ENCODE measurements around the gene ST8SIA4.

Gene ST8SIA4

DNA sequence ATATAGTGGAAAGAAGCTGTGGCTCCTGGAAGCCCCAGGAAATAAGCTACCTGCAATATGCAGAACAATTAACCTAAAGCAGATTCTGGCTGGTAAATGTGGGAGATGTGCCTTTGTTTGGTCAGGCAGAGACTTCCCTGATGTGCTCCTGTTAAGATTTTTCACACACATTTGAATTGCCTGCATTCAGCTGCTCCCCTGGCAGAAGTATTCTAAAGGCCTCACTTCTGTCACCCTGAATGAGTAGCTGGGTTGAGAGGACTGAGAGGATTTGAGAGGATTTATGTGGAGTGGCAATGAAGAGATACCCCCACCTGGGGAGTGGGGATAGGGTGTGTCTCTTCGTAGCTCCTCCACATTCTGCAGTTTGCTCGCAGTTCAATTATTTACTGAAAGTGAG, 130.5 kb downstream of the ST8SIA4 start:
- no peak overlapping the region for H3K9ac ChIP-seq (ENCODE audit: low read depth, low read length)
- peaks cover 13% of the 10 kb centered on the region for H3K4me1 ChIP-seq (ENCODE audit: control insufficient read depth, insufficient read depth, low read length)
- H3K4me3 ChIP-seq (ENCODE audit: low read length), result no peak overlapping the region
- H3K9me3 ChIP-seq (replicated peaks; ENCODE audit: low read length), result no peaks in the 10 kb centered on the region
- H3K27me3 ChIP-seq (ENCODE audit: control insufficient read depth, insufficient read depth, low read length), result no peaks in the 10 kb centered on the region
- no peaks in the 10 kb centered on the region for H3K36me3 ChIP-seq (ENCODE audit: insufficient read depth, low read length)
- H3K4me2 ChIP-seq (ENCODE audit: low read length), result no peak overlapping the region

DNA sequence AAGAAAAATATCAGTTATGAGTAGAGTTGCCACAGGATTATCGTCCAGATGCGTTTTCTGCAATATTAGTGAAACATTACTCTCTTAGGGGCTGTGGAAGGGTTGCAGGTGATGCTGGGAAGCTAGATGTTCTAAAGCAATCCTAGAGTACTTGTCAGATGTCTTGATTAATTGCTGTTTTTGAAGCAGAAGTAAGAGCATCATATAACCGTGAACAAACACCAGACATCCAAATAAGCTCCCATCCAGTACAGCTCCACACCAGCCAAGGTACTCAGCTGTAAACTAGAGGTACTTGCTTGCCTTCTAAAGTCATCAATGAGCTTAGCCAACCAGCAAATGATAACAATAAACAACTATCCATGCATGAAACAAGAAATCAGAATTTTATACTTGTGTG, 131.1 kb downstream of the ST8SIA4 start:
- H3K27me3 ChIP-seq (ENCODE audit: control insufficient read depth, insufficient read depth, low read length), result no peaks in the 10 kb centered on the region
- no peak overlapping the region for H3K9ac ChIP-seq (ENCODE audit: low read depth, low read length)
- H3K36me3 ChIP-seq (ENCODE audit: insufficient read depth, low read length), result no peaks in the 10 kb centered on the region
- H3K4me3 ChIP-seq (ENCODE audit: low read length), result no peak overlapping the region
- H3K4me2 ChIP-seq (ENCODE audit: low read length), result no peak overlapping the region
- H3K9me3 ChIP-seq (replicated peaks; ENCODE audit: low read length), result no peaks in the 10 kb centered on the region
- H3K4me1 ChIP-seq (ENCODE audit: control insufficient read depth, insufficient read depth, low read length), result peaks cover 8% of the 10 kb centered on the region

DNA sequence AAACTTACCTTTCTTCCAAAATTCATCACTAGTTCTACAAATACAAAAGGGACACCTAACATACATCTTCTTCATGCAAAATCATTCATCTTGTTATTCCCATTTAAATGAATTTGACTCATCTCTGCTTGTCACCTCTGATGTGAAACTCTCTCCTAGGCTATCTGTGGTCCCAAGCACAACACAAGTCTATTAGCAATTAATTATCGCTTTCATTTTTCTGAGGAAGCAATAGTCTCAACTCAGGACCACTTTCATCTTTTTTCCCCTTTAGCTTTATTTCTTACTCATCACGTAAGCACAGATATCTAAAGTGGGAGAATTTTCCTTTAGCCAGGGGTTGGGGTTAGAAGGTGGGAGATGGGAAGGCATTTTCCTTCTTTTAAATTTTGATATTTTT, 131.9 kb downstream of the ST8SIA4 start:
- no peaks in the 10 kb centered on the region for H3K36me3 ChIP-seq (ENCODE audit: insufficient read depth, low read length)
- H3K4me2 ChIP-seq (ENCODE audit: low read length), result no peak overlapping the region
- H3K9ac ChIP-seq (ENCODE audit: low read depth, low read length), result no peak overlapping the region
- no peak overlapping the region for H3K4me3 ChIP-seq (ENCODE audit: low read length)
- no peaks in the 10 kb centered on the region for H3K9me3 ChIP-seq (replicated peaks; ENCODE audit: low read length)
- no peaks in the 10 kb centered on the region for H3K27me3 ChIP-seq (ENCODE audit: control insufficient read depth, insufficient read depth, low read length)
- peaks cover under 1% of the 10 kb centered on the region for H3K4me1 ChIP-seq (ENCODE audit: control insufficient read depth, insufficient read depth, low read length)

DNA sequence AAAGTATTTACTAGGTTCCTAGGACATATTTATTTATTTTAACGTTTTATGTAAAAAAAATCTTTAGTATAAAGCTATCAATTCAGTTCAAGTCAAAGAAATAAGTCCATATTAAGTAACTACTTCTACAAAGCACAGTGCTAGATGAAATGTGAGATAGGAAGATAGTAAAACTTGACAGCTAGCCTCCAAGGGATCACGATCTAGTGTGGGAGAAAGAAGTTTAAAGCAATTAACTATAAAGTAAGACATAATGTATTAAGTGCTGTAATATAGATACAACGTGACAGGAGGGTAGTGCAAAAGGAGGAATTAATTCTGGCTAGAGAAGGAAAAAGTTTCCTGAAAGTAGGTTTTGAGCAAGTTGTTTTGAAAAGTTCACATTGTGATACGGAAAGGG, 134.9 kb downstream of the ST8SIA4 start:
- H3K27me3 ChIP-seq (ENCODE audit: control insufficient read depth, insufficient read depth, low read length), result no peaks in the 10 kb centered on the region
- H3K36me3 ChIP-seq (ENCODE audit: insufficient read depth, low read length), result no peaks in the 10 kb centered on the region
- no peaks in the 10 kb centered on the region for H3K9me3 ChIP-seq (replicated peaks; ENCODE audit: low read length)
- no peak overlapping the region for H3K4me2 ChIP-seq (ENCODE audit: low read length)
- H3K4me1 ChIP-seq (ENCODE audit: control insufficient read depth, insufficient read depth, low read length), result no peaks in the 10 kb centered on the region
- H3K9ac ChIP-seq (ENCODE audit: low read depth, low read length), result no peak overlapping the region
- H3K4me3 ChIP-seq (ENCODE audit: low read length), result no peak overlapping the region

DNA sequence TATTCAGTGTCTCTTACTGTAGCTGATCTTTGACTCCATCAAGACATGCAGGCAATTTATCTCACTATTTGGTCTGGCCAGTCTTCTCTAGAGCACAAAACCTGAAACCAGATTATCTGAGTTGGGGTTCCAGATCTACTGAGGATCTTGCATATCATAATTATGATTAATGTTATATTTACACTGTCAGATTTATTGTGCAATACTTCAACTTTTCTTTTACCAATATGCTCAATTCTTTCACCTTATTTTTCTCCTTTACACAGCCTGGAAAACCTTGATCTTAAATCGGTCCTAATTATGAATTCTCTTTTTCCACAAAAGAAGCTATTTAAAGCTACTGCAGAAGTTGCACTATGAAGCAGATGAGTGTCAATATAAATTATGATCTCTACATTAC, 140.1 kb downstream of the ST8SIA4 start:
- H3K9me3 ChIP-seq (replicated peaks; ENCODE audit: low read length), result no peaks in the 10 kb centered on the region

DNA sequence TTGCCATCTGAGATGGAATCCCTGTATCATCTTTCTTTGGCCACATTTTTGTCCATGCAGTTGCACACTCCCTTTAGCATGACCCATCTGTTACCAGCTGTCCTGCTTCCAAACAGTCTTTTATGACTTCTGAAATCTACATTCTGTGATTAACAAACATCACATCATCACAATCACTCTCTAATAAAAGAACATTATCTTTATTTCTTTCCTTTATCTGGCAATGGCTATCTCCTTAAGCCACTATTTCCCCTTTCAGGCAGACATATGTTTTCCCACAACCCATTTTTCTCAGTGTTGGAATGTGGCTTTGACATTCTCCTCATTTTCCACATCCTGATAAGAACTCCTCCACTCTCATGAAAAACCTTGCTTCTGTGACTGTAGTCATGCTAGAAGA, 141.0 kb downstream of the ST8SIA4 start:
- H3K9ac ChIP-seq (ENCODE audit: low read depth, low read length), result no peak overlapping the region
- H3K36me3 ChIP-seq (ENCODE audit: insufficient read depth, low read length), result no peaks in the 10 kb centered on the region
- no peaks in the 10 kb centered on the region for H3K9me3 ChIP-seq (replicated peaks; ENCODE audit: low read length)
- no peaks in the 10 kb centered on the region for H3K27me3 ChIP-seq (ENCODE audit: control insufficient read depth, insufficient read depth, low read length)
- H3K4me2 ChIP-seq (ENCODE audit: low read length), result no peak overlapping the region
- H3K4me3 ChIP-seq (ENCODE audit: low read length), result no peak overlapping the region
- H3K4me1 ChIP-seq (ENCODE audit: control insufficient read depth, insufficient read depth, low read length), result peaks cover 19% of the 10 kb centered on the region

More for the DNA sequence above, 140.1 kb downstream of the ST8SIA4 start:
- no peak overlapping the region for H3K4me3 ChIP-seq (ENCODE audit: low read length)
- H3K27me3 ChIP-seq (ENCODE audit: control insufficient read depth, insufficient read depth, low read length), result no peaks in the 10 kb centered on the region
- H3K4me2 ChIP-seq (ENCODE audit: low read length), result no peak overlapping the region
- no peaks in the 10 kb centered on the region for H3K36me3 ChIP-seq (ENCODE audit: insufficient read depth, low read length)
- H3K9ac ChIP-seq (ENCODE audit: low read depth, low read length), result no peak overlapping the region
- H3K4me1 ChIP-seq (ENCODE audit: control insufficient read depth, insufficient read depth, low read length), result peaks cover 19% of the 10 kb centered on the region

DNA sequence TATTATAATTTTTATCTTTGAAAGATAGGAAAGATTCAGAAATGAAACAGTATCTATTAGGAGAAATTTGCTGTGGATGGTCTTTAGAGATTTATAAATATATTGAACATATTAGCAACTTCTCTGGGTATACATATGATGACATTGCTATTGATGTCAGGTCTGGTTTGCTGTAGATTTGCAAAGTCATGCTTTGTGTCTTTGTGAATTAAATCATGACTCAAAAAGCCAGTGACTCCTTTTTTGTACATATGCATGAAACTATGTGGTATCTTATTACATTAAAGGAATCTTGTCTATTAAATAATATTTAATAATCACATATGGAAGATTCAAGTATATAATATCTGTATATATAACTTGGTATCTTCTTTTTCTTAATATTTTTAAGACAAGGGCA, 141.9 kb downstream of the ST8SIA4 start:
- H3K4me2 ChIP-seq (ENCODE audit: low read length), result no peak overlapping the region
- H3K9ac ChIP-seq (ENCODE audit: low read depth, low read length), result peak overlapping the region; percentile 31
- H3K4me3 ChIP-seq (ENCODE audit: low read length), result no peak overlapping the region
- no peaks in the 10 kb centered on the region for H3K36me3 ChIP-seq (ENCODE audit: insufficient read depth, low read length)
- H3K9me3 ChIP-seq (replicated peaks; ENCODE audit: low read length), result no peaks in the 10 kb centered on the region
- H3K27me3 ChIP-seq (ENCODE audit: control insufficient read depth, insufficient read depth, low read length), result no peaks in the 10 kb centered on the region
- H3K4me1 ChIP-seq (ENCODE audit: control insufficient read depth, insufficient read depth, low read length), result peaks cover 19% of the 10 kb centered on the region

DNA sequence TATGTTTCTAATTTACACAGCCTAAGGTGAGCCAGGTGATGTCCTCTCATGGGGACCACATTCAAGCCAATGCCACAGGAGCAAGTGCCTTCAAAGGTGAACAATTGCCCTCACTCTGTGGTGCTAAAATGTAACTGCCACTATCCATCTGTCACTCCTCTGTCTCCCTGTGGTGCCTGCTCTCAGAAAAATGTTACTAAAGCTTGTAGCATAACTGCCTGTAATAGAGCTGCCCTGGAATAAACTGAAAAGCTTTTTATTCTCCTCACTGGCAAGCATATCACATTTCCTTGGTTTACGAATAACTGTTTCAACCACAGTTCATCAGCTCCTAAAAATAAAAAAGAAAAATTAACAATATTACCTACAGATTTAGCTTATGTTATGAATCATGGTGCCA, 142.4 kb downstream of the ST8SIA4 start:
- Histone ChIP-seq H3K9ac (ENCODE audit: low read depth, low read length) (peak overlapping the region; percentile 31), H3K36me3 (ENCODE audit: insufficient read depth, low read length) (no peaks in the 10 kb centered on the region), H3K4me2 (ENCODE audit: low read length) (no peak overlapping the region), H3K27me3 (ENCODE audit: control insufficient read depth, insufficient read depth, low read length) (no peaks in the 10 kb centered on the region), H3K4me3 (ENCODE audit: low read length) (no peak overlapping the region), H3K9me3 (replicated peaks; ENCODE audit: low read length) (no peaks in the 10 kb centered on the region), H3K4me1 (ENCODE audit: control insufficient read depth, insufficient read depth, low read length) (peaks cover 19% of the 10 kb centered on the region)

DNA sequence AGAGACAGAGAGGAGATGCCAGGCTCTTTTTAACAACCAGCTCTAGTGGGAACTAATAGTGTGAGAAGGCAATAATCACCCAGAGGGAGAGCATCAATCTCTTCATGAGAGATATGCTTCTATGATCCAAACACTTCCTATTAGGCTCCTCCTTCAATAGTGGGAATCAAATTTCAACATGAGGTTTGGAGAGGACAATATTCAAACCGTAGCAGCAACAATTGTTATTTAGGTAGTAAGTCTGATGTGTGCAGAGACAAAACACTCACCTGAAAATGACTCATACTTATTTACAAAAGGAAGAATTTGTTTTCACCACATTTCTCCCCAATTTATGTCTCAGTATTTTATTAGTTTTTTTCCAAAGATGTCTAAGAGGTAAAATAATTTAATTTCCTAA, 144.3 kb downstream of the ST8SIA4 start:
- H3K27me3 ChIP-seq (ENCODE audit: control insufficient read depth, insufficient read depth, low read length), result no peaks in the 10 kb centered on the region
- H3K9ac ChIP-seq (ENCODE audit: low read depth, low read length), result no peak overlapping the region
- H3K4me1 ChIP-seq (ENCODE audit: control insufficient read depth, insufficient read depth, low read length), result peaks cover 19% of the 10 kb centered on the region
- no peak overlapping the region for H3K4me3 ChIP-seq (ENCODE audit: low read length)
- H3K36me3 ChIP-seq (ENCODE audit: insufficient read depth, low read length), result no peaks in the 10 kb centered on the region
- H3K4me2 ChIP-seq (ENCODE audit: low read length), result no peak overlapping the region
- H3K9me3 ChIP-seq (replicated peaks; ENCODE audit: low read length), result no peaks in the 10 kb centered on the region

DNA sequence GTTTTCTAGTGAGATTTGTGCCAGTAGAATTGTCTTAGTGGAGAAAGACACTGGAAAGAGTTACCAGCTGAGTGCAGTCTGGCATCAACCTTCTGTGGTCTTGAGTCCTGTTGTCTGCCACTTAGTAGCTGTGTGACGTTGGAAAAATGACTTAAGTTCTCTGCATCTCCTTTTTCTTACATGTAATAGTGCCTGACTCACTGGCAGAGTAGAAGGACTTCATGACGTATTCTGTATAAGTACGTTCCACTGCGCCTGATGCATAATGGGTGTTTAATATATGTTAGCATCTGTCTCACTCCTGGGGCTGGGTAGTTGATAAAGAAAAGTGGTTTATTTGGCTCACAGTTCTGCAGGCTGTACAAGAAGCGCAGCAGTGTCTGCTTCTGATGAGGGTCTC, 144.8 kb downstream of the ST8SIA4 start:
- H3K4me1 ChIP-seq (ENCODE audit: control insufficient read depth, insufficient read depth, low read length), result peaks cover 19% of the 10 kb centered on the region
- H3K27me3 ChIP-seq (ENCODE audit: control insufficient read depth, insufficient read depth, low read length), result no peaks in the 10 kb centered on the region
- no peaks in the 10 kb centered on the region for H3K9me3 ChIP-seq (replicated peaks; ENCODE audit: low read length)
- no peak overlapping the region for H3K4me2 ChIP-seq (ENCODE audit: low read length)
- no peak overlapping the region for H3K4me3 ChIP-seq (ENCODE audit: low read length)
- H3K36me3 ChIP-seq (ENCODE audit: insufficient read depth, low read length), result no peaks in the 10 kb centered on the region
- H3K9ac ChIP-seq (ENCODE audit: low read depth, low read length), result no peak overlapping the region

DNA sequence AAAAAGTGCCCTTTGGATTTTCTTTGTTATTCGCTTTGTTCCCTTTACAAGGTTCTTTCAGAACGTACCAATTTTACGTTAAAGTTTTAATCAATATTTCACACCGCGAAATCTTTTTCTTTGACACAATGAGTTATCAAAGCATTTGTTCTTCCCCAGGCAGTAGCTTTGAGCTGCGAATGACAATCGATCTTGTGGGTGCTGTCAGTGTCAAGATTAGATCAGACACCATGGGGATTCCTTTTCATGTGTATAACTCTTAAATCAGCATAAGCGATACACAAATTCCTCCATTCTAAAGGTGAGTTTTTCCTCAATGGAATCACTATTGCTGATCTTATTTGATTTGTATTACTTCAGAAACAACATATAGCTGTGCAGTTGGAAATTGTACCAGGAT, 145.5 kb downstream of the ST8SIA4 start:
- no peak overlapping the region for H3K4me3 ChIP-seq (ENCODE audit: low read length)
- H3K9me3 ChIP-seq (replicated peaks; ENCODE audit: low read length), result no peaks in the 10 kb centered on the region
- H3K9ac ChIP-seq (ENCODE audit: low read depth, low read length), result no peak overlapping the region
- H3K36me3 ChIP-seq (ENCODE audit: insufficient read depth, low read length), result no peaks in the 10 kb centered on the region
- H3K27me3 ChIP-seq (ENCODE audit: control insufficient read depth, insufficient read depth, low read length), result no peaks in the 10 kb centered on the region
- H3K4me2 ChIP-seq (ENCODE audit: low read length), result no peak overlapping the region
- H3K4me1 ChIP-seq (ENCODE audit: control insufficient read depth, insufficient read depth, low read length), result peaks cover 19% of the 10 kb centered on the region
